CD14-positive monocyte (primary cell): ENCODE data around the gene SLC17A5. TPM values are rescaled to one million over a fixed set of nuclear protein-coding genes. Genes with fewer than 3 reads are reported as not detected.
A peak's percentile ranks its signal among the peaks of the same experiment; 100 is the strongest.

Experiments
- DNase-seq, 3 donors: peaks; one replicate each; pipeline ENCODE4 v3.0.0-alpha.2; 2011 to 2022
- H2AFZ ChIP-seq: 2 replicates; pipeline ENCODE4 v1.6.0; 2012; ENCODE audit warnings: mild to moderate bottlenecking, low read depth, low read length, inconsistent platforms; ENCODE audit not compliant: insufficient read depth, poor library complexity, severe bottlenecking
- H3K27ac ChIP-seq, 2 donors: 1 replicate in 1 of 2; 2 replicates in 1 of 2; pipeline ENCODE4 v1.5.1; 2012 to 2013; ENCODE audit warnings: low read length in 2 of 2, control low read depth in 1 of 2, inconsistent platforms in 1 of 2, low read depth in 1 of 2, mild to moderate bottlenecking in 1 of 2
- H3K27me3 ChIP-seq, 2 donors: one replicate each; pipeline versions ENCODE4 v1.6.0 to v1.6.1; 2011 to 2013; ENCODE audit warnings: low read length in 2 of 2; ENCODE audit not compliant: control insufficient read depth in 2 of 2, insufficient read depth in 2 of 2
- H3K36me3 ChIP-seq, 2 donors: replicated peaks in 1 of 2; 1 replicate in 1 of 2; 2 replicates in 1 of 2; pipeline versions ENCODE4 v1.5.1 to v1.6.1; 2012 to 2013; ENCODE audit warnings: low read length in 2 of 2, control low read depth in 1 of 2, inconsistent platforms in 1 of 2, mild to moderate bottlenecking in 1 of 2; ENCODE audit not compliant: insufficient read depth in 2 of 2, control insufficient read depth in 1 of 2
- H3K4me1 ChIP-seq, 2 donors: 1 replicate in 1 of 2; 2 replicates in 1 of 2; pipeline versions ENCODE4 v1.5.1 to v1.6.1; 2012 to 2013; ENCODE audit warnings: low read length in 2 of 2, control low read depth in 1 of 2, inconsistent platforms in 1 of 2, mild to moderate bottlenecking in 1 of 2, moderate library complexity in 1 of 2; ENCODE audit not compliant: insufficient read depth in 2 of 2, control insufficient read depth in 1 of 2
- H3K4me2 ChIP-seq: replicated peaks from 2 replicates; pipeline ENCODE3; 2012; ENCODE audit warnings: low read length, moderate library complexity, mild to moderate bottlenecking; ENCODE audit not compliant: poor library complexity, severe bottlenecking; ENCODE audit errors: extremely low read depth
- H3K4me3 ChIP-seq, 3 experiments: fragments of 200-600 bp in 1 of 3; sonication (generic) in 1 of 3; replicated peaks in 1 of 3; 1 replicate in 2 of 3; 2 replicates in 1 of 3; pipeline ENCODE4 v1.5.1; 2011 to 2013; ENCODE audit warnings: low read length in 3 of 3, mild to moderate bottlenecking in 3 of 3, control low read depth in 2 of 3, low read depth in 2 of 3, inconsistent platforms in 1 of 3, moderate library complexity in 1 of 3
- H3K79me2 ChIP-seq: 2 replicates; pipeline ENCODE4 v1.6.0; 2012; ENCODE audit warnings: mild to moderate bottlenecking, control low read depth, inconsistent platforms, low read length, moderate library complexity; ENCODE audit not compliant: insufficient read depth
- H3K9ac ChIP-seq: 2 replicates; pipeline ENCODE4 v1.6.0; 2017; ENCODE audit warnings: low read length, mild to moderate bottlenecking; ENCODE audit not compliant: insufficient read depth, poor library complexity, severe bottlenecking
- H3K9me3 ChIP-seq, 2 donors: replicated peaks in 1 of 2; 1 replicate in 1 of 2; 2 replicates in 1 of 2; pipeline versions ENCODE4 v1.5.1 to v1.6.1; 2012 to 2013; ENCODE audit warnings: low read length in 2 of 2, control low read depth in 1 of 2; ENCODE audit not compliant: control insufficient read depth in 1 of 2, insufficient read depth in 1 of 2
- H4K20me1 ChIP-seq: 2 replicates; pipeline ENCODE4 v1.6.0; 2012; ENCODE audit warnings: mild to moderate bottlenecking, low read length, control low read depth, moderate library complexity; ENCODE audit not compliant: insufficient read depth
- H3K27ac Mint-ChIP-seq, 7 donors: one replicate each; pipeline ENCODE4 v1.8.0; 2020; ENCODE audit warnings: mild to moderate bottlenecking in 7 of 7, mixed read lengths in 7 of 7, moderate library complexity in 6 of 7, inconsistent platforms in 2 of 7
- H3K27me3 Mint-ChIP-seq, 3 donors: one replicate each; pipeline ENCODE4 v1.8.0; 2021 to 2022; ENCODE audit warnings: low read depth in 3 of 3, mild to moderate bottlenecking in 3 of 3, mixed read lengths in 3 of 3, moderate library complexity in 3 of 3, inconsistent platforms in 1 of 3
- H3K36me3 Mint-ChIP-seq, 2 donors: one replicate each; pipeline ENCODE4 v1.8.0; 2020; ENCODE audit warnings: mixed read lengths in 2 of 2, inconsistent platforms in 1 of 2, mild to moderate bottlenecking in 1 of 2
- H3K4me1 Mint-ChIP-seq: one replicate; pipeline ENCODE4 v1.8.0; 2020; ENCODE audit warnings: mild to moderate bottlenecking, mixed read lengths
- H3K4me3 Mint-ChIP-seq, 2 donors: one replicate each; pipeline ENCODE4 v1.8.0; 2020; ENCODE audit warnings: mild to moderate bottlenecking in 2 of 2, mixed read lengths in 2 of 2, moderate library complexity in 1 of 2
- H3K9me3 Mint-ChIP-seq, 7 donors: one replicate each; pipeline ENCODE4 v1.8.0; 2020 to 2022; ENCODE audit warnings: mixed read lengths in 7 of 7, mild to moderate bottlenecking in 6 of 7, moderate library complexity in 6 of 7, inconsistent platforms in 2 of 7
- CTCF ChIP-seq: fragments of 200-600 bp; IDR thresholded peaks from one replicate; pipeline ENCODE4 v1.8.0; 2022; ENCODE audit warnings: antibody characterized with exemption, mild to moderate bottlenecking
- WGBS: methylation state at CpG from one replicate; pipeline ENCODE4 v1.1.5; 2013; ENCODE audit warnings: missing lambda C conversion rate; ENCODE audit not compliant: insufficient coverage; 5-methylcytosine and 5-hydroxymethylcytosine counted together
- intact Hi-C, 2 donors: fragments of 100-400 bp; cut with micrococcal nuclease; formaldehyde crosslinking; loops; one replicate each; pipeline versions ENCODE4 v1.15.0 to v1.15.1; 2023
- polyA plus RNA-seq, 3 donors: library from polyadenylated mRNA; depleted of rRNA in 1 of 3; unstranded in 2 of 3; stranded (reverse) in 1 of 3; fragments of 300-500 nt in 2 of 3; fragments of >200 nt in 1 of 3; fragmentation: Illumina TruSeq in 2 of 3; gene quantifications; 1 replicate in 2 of 3; 2 replicates in 1 of 3; pipeline ENCODE4 v1.2.3, GENCODE V29; 2012 to 2021

The SLC17A5 gene
- polyA plus RNA-seq, 3 donors = 5.3 to 11.6 (median 9.4) TPM

GRCh38 chr6:73631849-73632248 is 21.9 kb downstream of the SLC17A5 start:
- no peaks in the 10 kb centered on the region for H3K9me3 Mint-ChIP-seq
- Histone ChIP-seq H3K36me3 (peaks cover 75 to 84% of the 10 kb centered on the region in 2 donors), H4K20me1 (no peaks in the 10 kb centered on the region), H3K9me3 (no peaks in the 10 kb centered on the region), H3K79me2 (no peaks in the 10 kb centered on the region), H3K4me2 (no peak overlapping the region), H3K9ac (no peak overlapping the region), H3K27me3 (no peaks in the 10 kb centered on the region), H3K4me1 (no peaks in the 10 kb centered on the region), H3K27ac (no peak overlapping the region), H3K4me3 (no peak overlapping the region), H2AFZ (no peak overlapping the region)
- H3K4me1 Mint-ChIP-seq = peaks cover 9% of the 10 kb centered on the region
- DNase-seq = no peak
- H3K27me3 Mint-ChIP-seq = no peaks in the 10 kb centered on the region
- no peak overlapping the region for H3K27ac Mint-ChIP-seq
- no peak for TF ChIP-seq CTCF
- WGBS = 97% methylated on average over 3 of the region's 5 CpGs
- intact Hi-C loops = no loop called here
- H3K4me3 Mint-ChIP-seq = no peak overlapping the region
- H3K36me3 Mint-ChIP-seq = peaks cover 59 to 72% of the 10 kb centered on the region in 2 donors

GRCh38 chr6:73630401-73630800 is 23.4 kb downstream of the SLC17A5 start:
- H3K27me3 ChIP-seq = no peaks in the 10 kb centered on the region
- Mint-ChIP-seq H3K9me3 (no peaks in the 10 kb centered on the region), H3K27me3 (no peaks in the 10 kb centered on the region), H3K36me3 (peaks cover 54 to 70% of the 10 kb centered on the region in 2 donors), H3K4me3 (no peak overlapping the region), H3K27ac (peak overlapping the region in 2 of 7 donors; percentile 5 to 56), H3K4me1 (peaks cover 5% of the 10 kb centered on the region)
- no peak overlapping the region for H3K9ac ChIP-seq
- H3K4me2 ChIP-seq = no peak overlapping the region
- peaks cover 0 to 4% of the 10 kb centered on the region in 2 donors for H3K4me1 ChIP-seq
- 100% methylated on average over 2 of the region's 4 CpGs for WGBS
- H4K20me1 ChIP-seq = no peaks in the 10 kb centered on the region
- peaks cover 67 to 88% of the 10 kb centered on the region in 2 donors for H3K36me3 ChIP-seq
- H3K27ac ChIP-seq = no peak overlapping the region
- no peak for TF ChIP-seq CTCF
- no peaks in the 10 kb centered on the region for H3K79me2 ChIP-seq
- no peak overlapping the region for H2AFZ ChIP-seq
- intact Hi-C loops = no loop called here
- H3K4me3 ChIP-seq = no peak overlapping the region
- no peaks in the 10 kb centered on the region for H3K9me3 ChIP-seq
- no peak for DNase-seq
